ENCODE measurements around the gene UBA6. TPM values are rescaled to one million over a fixed set of nuclear protein-coding genes. Genes with fewer than 3 reads are reported as not detected.

Gene UBA6
- total RNA-seq, 8 experiments from 2014 or later: 28.9 to 64.0 (median 41.5) TPM

- WGBS, 10 experiments: 8 to 100% (median 81%) methylated on average over 1 to 3 of the region's 3 CpGs; no CpG with 5 or more reads in 2 of the 10 experiments
- in situ Hi-C loops (cut with MboI; ENCODE audit: low pct_unique_long_range_greater_than_20kb in 2 of 9, low sequenced_read_pairs in 9 of 9, unreplicated experiment in 9 of 9): no loop called here
- H3K4me1 ChIP-seq (replicated peaks in 1 of 2): no peaks in the 10 kb centered on the region
- ATAC-seq (replicated peaks in 6 of 8): no peak
- H3K4me3 ChIP-seq: no peak overlapping the region
- no peak overlapping the region for H3K27ac ChIP-seq
Measured at GRCh38 chr4:67580577-67580976, 120.4 kb downstream of the UBA6 start.

- Histone ChIP-seq H3K4me1 (replicated peaks in 1 of 2) (no peaks in the 10 kb centered on the region), H3K4me3 (no peak overlapping the region), H3K27ac (no peak overlapping the region)
- ATAC-seq (replicated peaks in 6 of 8): no peak
- 38 to 100% (median 90%) methylated on average over 1 of the region's 1 CpG; no CpG with 5 or more reads in 6 of the 10 experiments for WGBS, 10 experiments
- in situ Hi-C loops (cut with MboI; ENCODE audit: low pct_unique_long_range_greater_than_20kb in 2 of 9, low sequenced_read_pairs in 9 of 9, unreplicated experiment in 9 of 9): no loop called here
Measured at GRCh38 chr4:67576538-67576937, 124.4 kb downstream of the UBA6 start.

- in situ Hi-C loops (cut with MboI; ENCODE audit: low pct_unique_long_range_greater_than_20kb in 2 of 9, low sequenced_read_pairs in 9 of 9, unreplicated experiment in 9 of 9): no loop called here
- ATAC-seq (replicated peaks in 6 of 8): no peak
- H3K27ac ChIP-seq: no peak overlapping the region
- 20 to 90% (median 83%) methylated on average over 1 to 4 of the region's 4 CpGs for WGBS, 10 experiments
- H3K4me3 ChIP-seq: no peak overlapping the region
- H3K4me1 ChIP-seq (replicated peaks in 1 of 2): no peaks in the 10 kb centered on the region
Measured at GRCh38 chr4:67576059-67576466, 124.9 kb downstream of the UBA6 start.

- no peak for ATAC-seq (replicated peaks in 6 of 8)
- Histone ChIP-seq H3K4me1 (replicated peaks in 1 of 2) (no peaks in the 10 kb centered on the region), H3K27ac (no peak overlapping the region), H3K4me3 (no peak overlapping the region)
- in situ Hi-C loops (cut with MboI; ENCODE audit: low pct_unique_long_range_greater_than_20kb in 2 of 9, low sequenced_read_pairs in 9 of 9, unreplicated experiment in 9 of 9): no loop called here
- WGBS, 10 experiments: 64 to 96% (median 83%) methylated on average over 3 to 12 of the region's 13 CpGs; no CpG with 5 or more reads in 1 of the 10 experiments
Measured at GRCh38 chr4:67575232-67576058, 125.5 kb downstream of the UBA6 start.

GRCh38 chr4:67573193-67573592 lies 127.8 kb downstream of the UBA6 start:
- in situ Hi-C loops (cut with MboI; ENCODE audit: low pct_unique_long_range_greater_than_20kb in 2 of 9, low sequenced_read_pairs in 9 of 9, unreplicated experiment in 9 of 9): no loop called here
- Histone ChIP-seq H3K27ac (no peak overlapping the region), H3K4me3 (no peak overlapping the region), H3K4me1 (replicated peaks in 1 of 2) (no peaks in the 10 kb centered on the region)
- ATAC-seq (replicated peaks in 6 of 8): no peak

GRCh38 chr4:67571975-67572374 lies 129.0 kb downstream of the UBA6 start:
- 0 to 100% (median 75%) methylated on average over 1 of the region's 1 CpG; no CpG with 5 or more reads in 3 of the 10 experiments for WGBS, 10 experiments

GRCh38 chr4:67570537-67570936 lies 130.4 kb downstream of the UBA6 start:
- ATAC-seq (replicated peaks in 6 of 8): no peak
- WGBS, 10 experiments: 53 to 100% (median 100%) methylated on average over 1 of the region's 1 CpG; no CpG with 5 or more reads in 1 of the 10 experiments
- Histone ChIP-seq H3K27ac (no peak overlapping the region), H3K4me1 (replicated peaks in 1 of 2) (no peaks in the 10 kb centered on the region), H3K4me3 (no peak overlapping the region)
- in situ Hi-C loops (cut with MboI; ENCODE audit: low pct_unique_long_range_greater_than_20kb in 2 of 9, low sequenced_read_pairs in 9 of 9, unreplicated experiment in 9 of 9): no loop called here

More at GRCh38 chr4:67571975-67572374, 129.0 kb downstream of the UBA6 start:
- Histone ChIP-seq H3K4me1 (replicated peaks in 1 of 2) (no peaks in the 10 kb centered on the region), H3K4me3 (no peak overlapping the region), H3K27ac (no peak overlapping the region)
- in situ Hi-C loops (cut with MboI; ENCODE audit: low pct_unique_long_range_greater_than_20kb in 2 of 9, low sequenced_read_pairs in 9 of 9, unreplicated experiment in 9 of 9): no loop called here
- no peak for ATAC-seq (replicated peaks in 6 of 8)

- H3K4me3 ChIP-seq: no peak overlapping the region
- in situ Hi-C loops (cut with MboI; ENCODE audit: low pct_unique_long_range_greater_than_20kb in 2 of 9, low sequenced_read_pairs in 9 of 9, unreplicated experiment in 9 of 9): no loop called here
- no peak overlapping the region for H3K27ac ChIP-seq
- 46 to 100% (median 80%) methylated on average over 1 to 2 of the region's 2 CpGs; no CpG with 5 or more reads in 2 of the 10 experiments for WGBS, 10 experiments
- peak in 2 of 8 experiments; percentile 33 to 67 for ATAC-seq (replicated peaks in 6 of 8)
- H3K4me1 ChIP-seq (replicated peaks in 1 of 2): no peaks in the 10 kb centered on the region
Measured at GRCh38 chr4:67568820-67569219, 132.1 kb downstream of the UBA6 start.

- Histone ChIP-seq H3K4me3 (no peak overlapping the region), H3K27ac (no peak overlapping the region), H3K4me1 (replicated peaks in 1 of 2) (no peaks in the 10 kb centered on the region)
- in situ Hi-C loops (cut with MboI; ENCODE audit: low pct_unique_long_range_greater_than_20kb in 2 of 9, low sequenced_read_pairs in 9 of 9, unreplicated experiment in 9 of 9): no loop called here
- no peak for ATAC-seq (replicated peaks in 6 of 8)
- WGBS, 10 experiments: 37 to 100% (median 95%) methylated on average over 1 to 3 of the region's 3 CpGs; no CpG with 5 or more reads in 2 of the 10 experiments
Measured at GRCh38 chr4:67566335-67566734, 134.6 kb downstream of the UBA6 start.

GRCh38 chr4:67565284-67565683 lies 135.7 kb downstream of the UBA6 start:
- H3K4me1 ChIP-seq (replicated peaks in 1 of 2): no peaks in the 10 kb centered on the region
- H3K27ac ChIP-seq: no peak overlapping the region
- no peak overlapping the region for H3K4me3 ChIP-seq
- peak in 1 of 8 experiments; percentile 29 for ATAC-seq (replicated peaks in 6 of 8)
- in situ Hi-C loops (cut with MboI; ENCODE audit: low pct_unique_long_range_greater_than_20kb in 2 of 9, low sequenced_read_pairs in 9 of 9, unreplicated experiment in 9 of 9): no loop called here

Other genes with a start within 250 kb of the UBA6 start
- 10 to 100 TPM in 7 of 8 experiments, 1 to 10 TPM in 1; 9.8 to 39.9 (median 15.0) TPM for gene CENPC, start 155.7 kb downstream of the UBA6 start, total RNA-seq
- gene STAP1, start 142.4 kb downstream of the UBA6 start, total RNA-seq: under 1 TPM in 3 of 8 experiments, not detected in 5; 0.05 to 0.50 (median 0.14) TPM
- gene GNRHR, start 53.2 kb upstream of the UBA6 start, total RNA-seq: 1 to 10 TPM in 7 of 8 experiments, under 1 TPM in 1; 0.61 to 2.8 (median 1.4) TPM
- 1 to 10 TPM in 3 of 8 experiments, under 1 TPM in 5; 0.20 to 1.8 (median 0.84) TPM for gene TMPRSS11D, start 182.8 kb upstream of the UBA6 start, total RNA-seq

All from motor neuron (in vitro differentiated cells).